Vagina (tissue), 2 donors: ENCODE results near the gene SSBP4.
A peak's percentile ranks its signal among the peaks of the same experiment; 100 is the strongest.

ENCODE experiments used
- POLR2AphosphoS5 ChIP-seq, 2 donors: sonication (generic); formaldehyde crosslinking; IDR thresholded peaks; one replicate each; pipeline ENCODE4 v1.9.0; 2017; ENCODE audit warnings: antibody characterized with exemption in 2 of 2, mild to moderate bottlenecking in 2 of 2, low read depth in 1 of 2; ENCODE audit not compliant: insufficient read depth in 1 of 2
- TF ChIP-seq, protein P1 (sequence below), 3 experiments: fragments of 450-650 bp in 2 of 3; fragments of 200-600 bp in 1 of 3; sonication (generic) in 1 of 3; IDR thresholded peaks; one replicate each; pipeline ENCODE4 v1.5.1; 2017 to 2019; ENCODE audit warnings: antibody characterized with exemption in 3 of 3, mild to moderate bottlenecking in 2 of 3, moderate library complexity in 2 of 3

DNA sequence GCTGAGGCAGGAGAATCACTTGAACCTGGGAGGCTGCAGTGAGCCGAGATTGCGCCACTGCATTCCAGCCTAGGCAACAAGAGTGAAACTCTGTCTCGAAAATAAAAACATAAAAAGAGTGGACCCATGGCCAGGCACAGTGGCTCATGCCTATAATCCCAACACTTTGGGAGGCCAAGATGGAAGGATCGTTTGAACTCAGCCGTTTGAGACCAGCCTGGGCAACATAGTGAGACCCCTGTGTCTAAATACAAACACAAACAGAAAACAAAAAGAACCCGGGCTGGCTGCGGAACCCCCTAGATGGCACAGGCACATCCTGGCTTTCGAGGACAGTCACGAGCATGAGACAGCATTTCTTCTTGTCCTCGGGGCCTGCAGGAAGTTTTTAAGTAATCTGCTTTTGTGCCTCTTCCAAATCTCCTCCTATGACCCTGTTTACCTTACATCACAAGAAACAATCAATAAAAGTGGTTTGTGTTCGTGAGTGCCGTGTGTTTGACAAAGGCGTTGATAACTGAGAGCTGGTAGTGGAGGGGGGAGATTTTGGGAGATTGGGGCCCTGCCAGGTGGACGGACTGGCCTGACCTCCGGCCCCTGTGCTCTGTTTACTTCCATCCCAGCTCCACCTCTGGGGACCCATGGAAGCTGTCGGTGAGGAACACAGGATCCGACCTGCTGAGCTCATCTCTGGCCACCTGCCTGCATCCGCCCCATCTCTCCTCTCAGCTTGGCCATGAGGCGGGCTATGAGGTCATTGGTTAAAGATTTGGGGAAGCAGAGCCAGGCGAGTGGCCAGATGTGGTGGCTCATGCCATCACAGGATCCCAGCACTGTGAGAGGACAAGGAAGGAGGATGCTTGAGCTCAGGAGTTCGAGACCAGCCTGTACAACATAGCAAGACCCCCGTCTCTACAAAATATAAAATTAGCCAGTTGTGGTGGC, 39.1 kb upstream of the SSBP4 start:
- TF ChIP-seq, protein P1, sequence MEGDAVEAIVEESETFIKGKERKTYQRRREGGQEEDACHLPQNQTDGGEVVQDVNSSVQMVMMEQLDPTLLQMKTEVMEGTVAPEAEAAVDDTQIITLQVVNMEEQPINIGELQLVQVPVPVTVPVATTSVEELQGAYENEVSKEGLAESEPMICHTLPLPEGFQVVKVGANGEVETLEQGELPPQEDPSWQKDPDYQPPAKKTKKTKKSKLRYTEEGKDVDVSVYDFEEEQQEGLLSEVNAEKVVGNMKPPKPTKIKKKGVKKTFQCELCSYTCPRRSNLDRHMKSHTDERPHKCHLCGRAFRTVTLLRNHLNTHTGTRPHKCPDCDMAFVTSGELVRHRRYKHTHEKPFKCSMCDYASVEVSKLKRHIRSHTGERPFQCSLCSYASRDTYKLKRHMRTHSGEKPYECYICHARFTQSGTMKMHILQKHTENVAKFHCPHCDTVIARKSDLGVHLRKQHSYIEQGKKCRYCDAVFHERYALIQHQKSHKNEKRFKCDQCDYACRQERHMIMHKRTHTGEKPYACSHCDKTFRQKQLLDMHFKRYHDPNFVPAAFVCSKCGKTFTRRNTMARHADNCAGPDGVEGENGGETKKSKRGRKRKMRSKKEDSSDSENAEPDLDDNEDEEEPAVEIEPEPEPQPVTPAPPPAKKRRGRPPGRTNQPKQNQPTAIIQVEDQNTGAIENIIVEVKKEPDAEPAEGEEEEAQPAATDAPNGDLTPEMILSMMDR (IDR thresholded peaks at IDR 0.05): no peak
- peak; percentile 85 to 88 for TF ChIP-seq POLR2AphosphoS5 (IDR thresholded peaks at IDR 0.05; ENCODE audit: insufficient read depth in 1 of 2, low read depth in 1 of 2)
